ENCODE data around the gene CXCR2.

CXCR2 gene

GRCh38 chr2:218128781-218129457, 3.1 kb downstream of the CXCR2 start:
- Histone ChIP-seq H3K4me1 (ENCODE audit: control insufficient read depth in 5 of 5, insufficient read depth in 5 of 5, low read length in 5 of 5) (peaks cover 0 to 30% (median 23%) of the 10 kb centered on the region in 5 donors), H3K36me3 (ENCODE audit: control insufficient read depth in 5 of 5, insufficient read depth in 5 of 5, low read length in 5 of 5) (no peaks in the 10 kb centered on the region), H3K4me3 (ENCODE audit: low read depth in 1 of 5, low read length in 5 of 5) (no peak overlapping the region), H3K27me3 (ENCODE audit: control insufficient read depth in 5 of 5, insufficient read depth in 4 of 5, low read length in 5 of 5) (no peaks in the 10 kb centered on the region), H3K27ac (ENCODE audit: low read depth, low read length) (no peak overlapping the region), H3K9ac (ENCODE audit: low read length in 5 of 5) (no peak overlapping the region), H3K9me3 (ENCODE audit: control insufficient read depth in 5 of 5, low read length in 5 of 5) (no peaks in the 10 kb centered on the region)

- Histone ChIP-seq H3K27ac (ENCODE audit: low read depth, low read length) (no peak overlapping the region), H3K9me3 (ENCODE audit: control insufficient read depth in 5 of 5, low read length in 5 of 5) (no peaks in the 10 kb centered on the region), H3K4me1 (ENCODE audit: control insufficient read depth in 5 of 5, insufficient read depth in 5 of 5, low read length in 5 of 5) (peaks cover 0 to 28% (median 20%) of the 10 kb centered on the region in 5 donors), H3K9ac (ENCODE audit: low read length in 5 of 5) (no peak overlapping the region), H3K36me3 (ENCODE audit: control insufficient read depth in 5 of 5, insufficient read depth in 5 of 5, low read length in 5 of 5) (no peaks in the 10 kb centered on the region), H3K27me3 (ENCODE audit: control insufficient read depth in 5 of 5, insufficient read depth in 4 of 5, low read length in 5 of 5) (no peaks in the 10 kb centered on the region), H3K4me3 (ENCODE audit: low read depth in 1 of 5, low read length in 5 of 5) (no peak overlapping the region)
Measured at GRCh38 chr2:218129458-218130135, 3.8 kb downstream of the CXCR2 start.

- no peak overlapping the region for H3K27ac ChIP-seq (ENCODE audit: low read depth, low read length)
- no peak overlapping the region for H3K4me3 ChIP-seq (ENCODE audit: low read depth in 1 of 5, low read length in 5 of 5)
- peaks cover 0 to 4% (median 0%) of the 10 kb centered on the region in 5 donors for H3K36me3 ChIP-seq (ENCODE audit: control insufficient read depth in 5 of 5, insufficient read depth in 5 of 5, low read length in 5 of 5)
- no peaks in the 10 kb centered on the region for H3K27me3 ChIP-seq (ENCODE audit: control insufficient read depth in 5 of 5, insufficient read depth in 4 of 5, low read length in 5 of 5)
- H3K9ac ChIP-seq (ENCODE audit: low read length in 5 of 5): no peak overlapping the region
- H3K4me1 ChIP-seq (ENCODE audit: control insufficient read depth in 5 of 5, insufficient read depth in 5 of 5, low read length in 5 of 5): peaks cover 0 to 20% (median 12%) of the 10 kb centered on the region in 5 donors
- no peaks in the 10 kb centered on the region for H3K9me3 ChIP-seq (ENCODE audit: control insufficient read depth in 5 of 5, low read length in 5 of 5)
Measured at GRCh38 chr2:218130377-218130776, 4.5 kb downstream of the CXCR2 start.

GRCh38 chr2:218130822-218131221, 5.0 kb downstream of the CXCR2 start:
- Histone ChIP-seq H3K4me3 (ENCODE audit: low read depth in 1 of 5, low read length in 5 of 5) (no peak overlapping the region), H3K9me3 (ENCODE audit: control insufficient read depth in 5 of 5, low read length in 5 of 5) (no peaks in the 10 kb centered on the region), H3K27me3 (ENCODE audit: control insufficient read depth in 5 of 5, insufficient read depth in 4 of 5, low read length in 5 of 5) (no peaks in the 10 kb centered on the region), H3K36me3 (ENCODE audit: control insufficient read depth in 5 of 5, insufficient read depth in 5 of 5, low read length in 5 of 5) (peaks cover 0 to 4% (median 0%) of the 10 kb centered on the region in 5 donors), H3K27ac (ENCODE audit: low read depth, low read length) (no peak overlapping the region), H3K4me1 (ENCODE audit: control insufficient read depth in 5 of 5, insufficient read depth in 5 of 5, low read length in 5 of 5) (peaks cover 0 to 16% (median 8%) of the 10 kb centered on the region in 5 donors), H3K9ac (ENCODE audit: low read length in 5 of 5) (no peak overlapping the region)

GRCh38 chr2:218137514-218137913, 11.7 kb downstream of the CXCR2 start:
- H3K4me3 ChIP-seq (ENCODE audit: low read depth in 1 of 5, low read length in 5 of 5): no peak overlapping the region
- H3K4me1 ChIP-seq (ENCODE audit: control insufficient read depth in 5 of 5, insufficient read depth in 5 of 5, low read length in 5 of 5): no peaks in the 10 kb centered on the region
- H3K27me3 ChIP-seq (ENCODE audit: control insufficient read depth in 5 of 5, insufficient read depth in 4 of 5, low read length in 5 of 5): peaks cover 0 to 9% (median 4%) of the 10 kb centered on the region in 5 donors
- no peaks in the 10 kb centered on the region for H3K9me3 ChIP-seq (ENCODE audit: control insufficient read depth in 5 of 5, low read length in 5 of 5)
- H3K9ac ChIP-seq (ENCODE audit: low read length in 5 of 5): no peak overlapping the region
- H3K27ac ChIP-seq (ENCODE audit: low read depth, low read length): no peak overlapping the region
- peaks cover 0 to 4% (median 0%) of the 10 kb centered on the region in 5 donors for H3K36me3 ChIP-seq (ENCODE audit: control insufficient read depth in 5 of 5, insufficient read depth in 5 of 5, low read length in 5 of 5)

GRCh38 chr2:218138047-218138446, 12.2 kb downstream of the CXCR2 start:
- Histone ChIP-seq H3K9ac (ENCODE audit: low read length in 5 of 5) (no peak overlapping the region), H3K27me3 (ENCODE audit: control insufficient read depth in 5 of 5, insufficient read depth in 4 of 5, low read length in 5 of 5) (peaks cover 0 to 9% (median 4%) of the 10 kb centered on the region in 5 donors)

GRCh38 chr2:218145124-218145523, 19.3 kb downstream of the CXCR2 start:
- Histone ChIP-seq H3K9ac (ENCODE audit: low read length in 5 of 5) (no peak overlapping the region), H3K4me3 (ENCODE audit: low read depth in 1 of 5, low read length in 5 of 5) (no peak overlapping the region), H3K27ac (ENCODE audit: low read depth, low read length) (no peak overlapping the region), H3K9me3 (ENCODE audit: control insufficient read depth in 5 of 5, low read length in 5 of 5) (no peaks in the 10 kb centered on the region), H3K36me3 (ENCODE audit: control insufficient read depth in 5 of 5, insufficient read depth in 5 of 5, low read length in 5 of 5) (no peaks in the 10 kb centered on the region), H3K27me3 (ENCODE audit: control insufficient read depth in 5 of 5, insufficient read depth in 4 of 5, low read length in 5 of 5) (no peaks in the 10 kb centered on the region), H3K4me1 (ENCODE audit: control insufficient read depth in 5 of 5, insufficient read depth in 5 of 5, low read length in 5 of 5) (peaks cover 0 to 6% (median 6%) of the 10 kb centered on the region in 5 donors)

More at GRCh38 chr2:218138047-218138446, 12.2 kb downstream of the CXCR2 start:
- Histone ChIP-seq H3K9me3 (ENCODE audit: control insufficient read depth in 5 of 5, low read length in 5 of 5) (no peaks in the 10 kb centered on the region), H3K4me3 (ENCODE audit: low read depth in 1 of 5, low read length in 5 of 5) (no peak overlapping the region), H3K27ac (ENCODE audit: low read depth, low read length) (no peak overlapping the region), H3K4me1 (ENCODE audit: control insufficient read depth in 5 of 5, insufficient read depth in 5 of 5, low read length in 5 of 5) (no peaks in the 10 kb centered on the region), H3K36me3 (ENCODE audit: control insufficient read depth in 5 of 5, insufficient read depth in 5 of 5, low read length in 5 of 5) (peaks cover 0 to 4% (median 0%) of the 10 kb centered on the region in 5 donors)

GRCh38 chr2:218146056-218146455, 20.2 kb downstream of the CXCR2 start:
- Histone ChIP-seq H3K9ac (ENCODE audit: low read length in 5 of 5) (no peak overlapping the region), H3K27ac (ENCODE audit: low read depth, low read length) (no peak overlapping the region), H3K27me3 (ENCODE audit: control insufficient read depth in 5 of 5, insufficient read depth in 4 of 5, low read length in 5 of 5) (no peaks in the 10 kb centered on the region), H3K4me3 (ENCODE audit: low read depth in 1 of 5, low read length in 5 of 5) (no peak overlapping the region), H3K4me1 (ENCODE audit: control insufficient read depth in 5 of 5, insufficient read depth in 5 of 5, low read length in 5 of 5) (peaks cover 0 to 6% (median 6%) of the 10 kb centered on the region in 5 donors), H3K36me3 (ENCODE audit: control insufficient read depth in 5 of 5, insufficient read depth in 5 of 5, low read length in 5 of 5) (no peaks in the 10 kb centered on the region), H3K9me3 (ENCODE audit: control insufficient read depth in 5 of 5, low read length in 5 of 5) (no peaks in the 10 kb centered on the region)

- Histone ChIP-seq H3K36me3 (ENCODE audit: control insufficient read depth in 5 of 5, insufficient read depth in 5 of 5, low read length in 5 of 5) (no peaks in the 10 kb centered on the region), H3K9ac (ENCODE audit: low read length in 5 of 5) (no peak overlapping the region), H3K4me1 (ENCODE audit: control insufficient read depth in 5 of 5, insufficient read depth in 5 of 5, low read length in 5 of 5) (peaks cover 0 to 6% (median 6%) of the 10 kb centered on the region in 5 donors), H3K4me3 (ENCODE audit: low read depth in 1 of 5, low read length in 5 of 5) (no peak overlapping the region), H3K27me3 (ENCODE audit: control insufficient read depth in 5 of 5, insufficient read depth in 4 of 5, low read length in 5 of 5) (no peaks in the 10 kb centered on the region), H3K9me3 (ENCODE audit: control insufficient read depth in 5 of 5, low read length in 5 of 5) (no peaks in the 10 kb centered on the region), H3K27ac (ENCODE audit: low read depth, low read length) (no peak overlapping the region)
Measured at GRCh38 chr2:218149098-218149497, 23.3 kb downstream of the CXCR2 start.

GRCh38 chr2:218149848-218150440, 24.1 kb downstream of the CXCR2 start:
- no peaks in the 10 kb centered on the region for H3K27me3 ChIP-seq (ENCODE audit: control insufficient read depth in 5 of 5, insufficient read depth in 4 of 5, low read length in 5 of 5)
- H3K9ac ChIP-seq (ENCODE audit: low read length in 5 of 5): no peak overlapping the region
- no peaks in the 10 kb centered on the region for H3K36me3 ChIP-seq (ENCODE audit: control insufficient read depth in 5 of 5, insufficient read depth in 5 of 5, low read length in 5 of 5)
- H3K27ac ChIP-seq (ENCODE audit: low read depth, low read length): no peak overlapping the region
- H3K9me3 ChIP-seq (ENCODE audit: control insufficient read depth in 5 of 5, low read length in 5 of 5): no peaks in the 10 kb centered on the region
- no peak overlapping the region for H3K4me3 ChIP-seq (ENCODE audit: low read depth in 1 of 5, low read length in 5 of 5)
- H3K4me1 ChIP-seq (ENCODE audit: control insufficient read depth in 5 of 5, insufficient read depth in 5 of 5, low read length in 5 of 5): peaks cover 0 to 6% (median 6%) of the 10 kb centered on the region in 5 donors
